ENCODE data around the gene SLC44A1. TPM values are rescaled to one million over a fixed set of nuclear protein-coding genes. Genes with fewer than 3 reads are reported as not detected.

SLC44A1 gene
- total and polyA plus RNA-seq, 12 donors, result 6.1 to 29.0 (median 17.8) TPM

GRCh38 chr9:105251133-105251532 lies 6.7 kb downstream of the SLC44A1 start:
- DNase-seq (no peak), ATAC-seq (no peak)
- Histone ChIP-seq H3K4me1 (peaks cover 0 to 22% (median 14%) of the 10 kb centered on the region in 9 donors), H3K4me3 (no peak overlapping the region), H3K27ac (no peak overlapping the region), H3K36me3 (no peaks in the 10 kb centered on the region), H3K9me3 (no peaks in the 10 kb centered on the region), H3K27me3 (no peaks in the 10 kb centered on the region)
- TF ChIP-seq CTCF (IDR thresholded peaks at IDR 0.05), result no peak
- intact Hi-C loops (cut with DNase I), result loop anchor here in 1 of 10 donors (10.0 kb wide), 1 partner anchor 154 kb away; no protein-coding TSS in a partner anchor
- 84 to 88% methylated on average over 8 of the region's 8 CpGs for WGBS, 2 donors

GRCh38 chr9:105251733-105252404 lies 7.4 kb downstream of the SLC44A1 start:
- DNase-seq, result no peak
- Histone ChIP-seq H3K4me1 (peaks cover 0 to 16% (median 6%) of the 10 kb centered on the region in 9 donors), H3K27me3 (no peaks in the 10 kb centered on the region), H3K9me3 (no peaks in the 10 kb centered on the region), H3K27ac (no peak overlapping the region), H3K36me3 (no peaks in the 10 kb centered on the region), H3K4me3 (no peak overlapping the region)
- intact Hi-C loops (cut with DNase I), result loop anchor here in 1 of 10 donors (10.0 kb wide), 1 partner anchor 153 kb away; no protein-coding TSS in a partner anchor
- WGBS, 2 donors, result 92 to 95% methylated on average over 5 of the region's 5 CpGs
- no peak for ATAC-seq
- no peak for TF ChIP-seq CTCF (IDR thresholded peaks at IDR 0.05)

- Histone ChIP-seq H3K27me3 (no peaks in the 10 kb centered on the region), H3K4me3 (no peak overlapping the region)
- no peak for TF ChIP-seq CTCF (IDR thresholded peaks at IDR 0.05)
Observed at GRCh38 chr9:105252405-105252756, 7.9 kb downstream of the SLC44A1 start.

GRCh38 chr9:105254226-105254625 lies 9.8 kb downstream of the SLC44A1 start:
- intact Hi-C loops (cut with DNase I), result loop anchor here in 1 of 10 donors (10.0 kb wide), 1 partner anchor 151 kb away; no protein-coding TSS in a partner anchor
- Histone ChIP-seq H3K27me3 (no peaks in the 10 kb centered on the region), H3K4me1 (peaks cover 4 to 31% (median 16%) of the 10 kb centered on the region in 9 donors), H3K36me3 (no peaks in the 10 kb centered on the region), H3K9me3 (no peaks in the 10 kb centered on the region), H3K4me3 (no peak overlapping the region), H3K27ac (no peak overlapping the region)
- no peak for ATAC-seq
- no peak for TF ChIP-seq CTCF (IDR thresholded peaks at IDR 0.05)
- DNase-seq, result no peak
- WGBS, 2 donors, result 74 to 90% methylated on average over 4 of the region's 4 CpGs

More at GRCh38 chr9:105252405-105252756, 7.9 kb downstream of the SLC44A1 start:
- no peaks in the 10 kb centered on the region for H3K9me3 ChIP-seq
- peaks cover 0 to 13% (median 3%) of the 10 kb centered on the region in 9 donors for H3K4me1 ChIP-seq
- intact Hi-C loops (cut with DNase I), result loop anchor here in 1 of 10 donors (10.0 kb wide), 1 partner anchor 152 kb away; no protein-coding TSS in a partner anchor
- WGBS, 2 donors, result 88 to 89% methylated on average over 5 of the region's 5 CpGs
- H3K27ac ChIP-seq, result no peak overlapping the region
- ATAC-seq (no peak), DNase-seq (no peak)
- H3K36me3 ChIP-seq, result no peaks in the 10 kb centered on the region
